Ovary (tissue), 3 donors: ENCODE measurements around the gene VMA21.

ENCODE experiments used
- POLR2A ChIP-seq: fragments of 450-650 bp; IDR thresholded peaks from one replicate; pipeline ENCODE4 v1.6.1; 2017; ENCODE audit warnings: antibody characterized with exemption, mild to moderate bottlenecking, moderate library complexity
- TF ChIP-seq, protein P1 (sequence below), 3 donors: fragments of 450-650 bp in 2 of 3; fragments of 200-600 bp in 1 of 3; IDR thresholded peaks; one replicate each; pipeline versions ENCODE4 v1.5.1 to v1.8.0; 2016 to 2022; ENCODE audit warnings: antibody characterized with exemption in 3 of 3, mild to moderate bottlenecking in 1 of 3
- donor health status: DM: no; HTN: no; CAD: no.

DNA sequence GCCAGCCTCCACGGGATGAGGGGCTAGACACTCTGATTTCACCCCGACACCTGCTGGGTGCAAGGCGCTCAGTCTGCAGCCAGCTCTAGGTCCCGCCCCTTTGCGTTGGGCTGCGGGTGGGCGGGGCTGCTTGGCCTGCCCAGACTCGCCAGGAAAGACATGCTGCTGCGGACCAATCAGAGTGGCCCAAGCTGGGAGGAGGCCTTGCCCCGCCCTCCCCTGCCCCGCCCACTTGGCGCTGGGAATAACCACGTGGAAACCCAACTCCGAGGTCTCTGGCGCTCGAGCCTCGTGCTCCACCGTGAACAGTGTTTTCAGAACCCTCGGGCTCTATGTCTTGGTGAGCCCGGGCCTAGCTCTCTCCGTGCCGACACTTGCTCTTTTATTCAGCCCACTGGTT lies 5.3 kb upstream of the VMA21 start:
- TF ChIP-seq, protein P1, sequence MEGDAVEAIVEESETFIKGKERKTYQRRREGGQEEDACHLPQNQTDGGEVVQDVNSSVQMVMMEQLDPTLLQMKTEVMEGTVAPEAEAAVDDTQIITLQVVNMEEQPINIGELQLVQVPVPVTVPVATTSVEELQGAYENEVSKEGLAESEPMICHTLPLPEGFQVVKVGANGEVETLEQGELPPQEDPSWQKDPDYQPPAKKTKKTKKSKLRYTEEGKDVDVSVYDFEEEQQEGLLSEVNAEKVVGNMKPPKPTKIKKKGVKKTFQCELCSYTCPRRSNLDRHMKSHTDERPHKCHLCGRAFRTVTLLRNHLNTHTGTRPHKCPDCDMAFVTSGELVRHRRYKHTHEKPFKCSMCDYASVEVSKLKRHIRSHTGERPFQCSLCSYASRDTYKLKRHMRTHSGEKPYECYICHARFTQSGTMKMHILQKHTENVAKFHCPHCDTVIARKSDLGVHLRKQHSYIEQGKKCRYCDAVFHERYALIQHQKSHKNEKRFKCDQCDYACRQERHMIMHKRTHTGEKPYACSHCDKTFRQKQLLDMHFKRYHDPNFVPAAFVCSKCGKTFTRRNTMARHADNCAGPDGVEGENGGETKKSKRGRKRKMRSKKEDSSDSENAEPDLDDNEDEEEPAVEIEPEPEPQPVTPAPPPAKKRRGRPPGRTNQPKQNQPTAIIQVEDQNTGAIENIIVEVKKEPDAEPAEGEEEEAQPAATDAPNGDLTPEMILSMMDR (IDR thresholded peaks at IDR 0.05) = no peak
- no peak for TF ChIP-seq POLR2A
